ENCODE results near the gene HHAT.

HHAT gene

GRCh38 chr1:210596641-210597040 lies 267.9 kb downstream of the HHAT start:
- Histone ChIP-seq H3K27ac (ENCODE audit: low read depth, low read length) (peak overlapping the region; percentile 99), H3K36me3 (ENCODE audit: insufficient read depth, low read length) (no peaks in the 10 kb centered on the region), H3K27me3 (ENCODE audit: insufficient read depth, low read length) (no peaks in the 10 kb centered on the region), H2AFZ (ENCODE audit: low read length, unreplicated experiment) (no peak overlapping the region), H3K4me3 (ENCODE audit: low read depth, low read length) (no peak overlapping the region), H3K4me1 (ENCODE audit: control insufficient read depth, insufficient read depth, low read length, unreplicated experiment) (peaks cover 21% of the 10 kb centered on the region), H3K79me2 (ENCODE audit: control insufficient read depth, insufficient read depth, low read length, unreplicated experiment) (no peaks in the 10 kb centered on the region)

DNA sequence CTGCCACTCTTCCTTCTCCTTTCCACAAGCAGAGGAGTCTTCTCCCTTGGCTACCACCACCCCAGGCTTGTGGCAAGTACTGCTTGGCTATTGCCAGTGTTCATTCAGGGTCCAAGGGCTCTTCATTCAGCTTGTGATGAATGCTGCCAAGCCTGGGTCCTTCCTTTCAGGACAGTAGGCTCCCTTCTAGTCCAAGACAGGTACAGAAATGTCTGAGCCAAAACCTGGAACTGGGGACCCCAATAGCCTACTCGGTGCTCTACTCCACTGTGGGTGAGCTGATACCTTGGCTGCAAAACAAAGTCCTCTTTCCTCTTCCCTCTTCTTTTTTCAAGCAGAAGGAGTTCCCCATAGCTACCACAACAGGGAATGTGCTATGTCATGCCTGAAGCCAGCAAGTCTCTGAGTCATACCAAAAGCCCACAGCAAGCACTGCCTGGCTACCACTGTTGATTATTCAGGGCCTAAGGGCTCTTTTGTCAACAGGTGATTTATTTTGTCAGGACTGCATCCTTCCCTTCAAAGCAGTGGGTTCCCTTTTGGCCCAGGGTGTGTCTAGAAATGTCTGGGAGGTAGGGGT lies 268.9 kb downstream of the HHAT start:
- peak overlapping the region; percentile 33 for H2AFZ ChIP-seq (ENCODE audit: low read length, unreplicated experiment)
- H3K4me3 ChIP-seq (ENCODE audit: low read depth, low read length) = peak overlapping the region; percentile 56; the same call in 1 of the 2 replicates
- peak overlapping the region; percentile 99 for H3K27ac ChIP-seq (ENCODE audit: low read depth, low read length)

GRCh38 chr1:210598135-210598652 lies 269.5 kb downstream of the HHAT start:
- no peaks in the 10 kb centered on the region for H3K36me3 ChIP-seq (ENCODE audit: insufficient read depth, low read length)
- H3K4me1 ChIP-seq (ENCODE audit: control insufficient read depth, insufficient read depth, low read length, unreplicated experiment) = peaks cover 21% of the 10 kb centered on the region
- no peaks in the 10 kb centered on the region for H3K27me3 ChIP-seq (ENCODE audit: insufficient read depth, low read length)
- peak overlapping the region; percentile 56; the same call in 1 of the 2 replicates for H3K4me3 ChIP-seq (ENCODE audit: low read depth, low read length)
- peak overlapping the region; percentile 99 for H3K27ac ChIP-seq (ENCODE audit: low read depth, low read length)
- peak overlapping the region; percentile 33 for H2AFZ ChIP-seq (ENCODE audit: low read length, unreplicated experiment)
- no peaks in the 10 kb centered on the region for H3K79me2 ChIP-seq (ENCODE audit: control insufficient read depth, insufficient read depth, low read length, unreplicated experiment)

More for the DNA sequence above, 268.9 kb downstream of the HHAT start:
- no peaks in the 10 kb centered on the region for H3K79me2 ChIP-seq (ENCODE audit: control insufficient read depth, insufficient read depth, low read length, unreplicated experiment)
- H3K36me3 ChIP-seq (ENCODE audit: insufficient read depth, low read length) = no peaks in the 10 kb centered on the region
- H3K27me3 ChIP-seq (ENCODE audit: insufficient read depth, low read length) = no peaks in the 10 kb centered on the region
- peaks cover 21% of the 10 kb centered on the region for H3K4me1 ChIP-seq (ENCODE audit: control insufficient read depth, insufficient read depth, low read length, unreplicated experiment)

DNA sequence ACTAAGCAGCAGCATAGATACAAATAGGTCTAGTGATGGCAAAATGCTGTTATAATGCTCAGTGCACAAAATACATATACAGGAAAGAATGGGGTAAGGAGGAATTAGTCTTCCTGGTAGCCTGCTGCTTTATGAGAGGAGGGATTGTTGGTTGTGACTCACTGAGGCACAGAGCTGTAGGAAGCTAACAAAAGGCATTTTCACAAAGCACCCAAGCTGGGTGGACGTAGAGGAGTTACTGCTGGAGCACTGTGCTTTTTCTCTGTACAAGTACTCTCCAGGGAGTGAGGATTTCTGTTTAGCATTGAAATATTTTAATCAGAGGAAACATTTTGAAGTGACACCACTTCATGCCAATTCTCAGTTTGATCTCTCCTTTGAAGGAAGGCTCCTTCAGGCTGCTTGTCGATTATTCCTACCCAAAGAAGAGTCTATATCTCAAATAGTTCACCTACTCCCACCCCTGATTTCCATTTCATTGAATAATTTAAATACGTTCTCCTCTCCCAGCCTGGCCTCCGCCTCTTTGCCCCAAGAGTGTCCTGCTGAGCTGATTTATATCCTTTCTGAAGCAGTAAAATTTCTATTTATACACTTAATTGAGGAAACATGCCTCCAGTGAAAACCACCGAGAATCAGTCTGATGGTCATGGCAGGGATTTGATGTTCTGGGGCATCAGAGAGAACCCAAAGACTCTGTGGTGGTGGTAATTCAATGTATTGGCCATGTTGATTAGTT lies 271.9 kb downstream of the HHAT start:
- Histone ChIP-seq H3K4me3 (ENCODE audit: low read depth, low read length) (no peak overlapping the region), H2AFZ (ENCODE audit: low read length, unreplicated experiment) (no peak overlapping the region)

GRCh38 chr1:210603123-210603522 lies 274.4 kb downstream of the HHAT start:
- H3K79me2 ChIP-seq (ENCODE audit: control insufficient read depth, insufficient read depth, low read length, unreplicated experiment) = no peaks in the 10 kb centered on the region
- no peak overlapping the region for H3K27ac ChIP-seq (ENCODE audit: low read depth, low read length)
- H3K27me3 ChIP-seq (ENCODE audit: insufficient read depth, low read length) = no peaks in the 10 kb centered on the region
- no peaks in the 10 kb centered on the region for H3K36me3 ChIP-seq (ENCODE audit: insufficient read depth, low read length)
- H3K4me1 ChIP-seq (ENCODE audit: control insufficient read depth, insufficient read depth, low read length, unreplicated experiment) = peaks cover 8% of the 10 kb centered on the region
- no peak overlapping the region for H2AFZ ChIP-seq (ENCODE audit: low read length, unreplicated experiment)
- H3K4me3 ChIP-seq (ENCODE audit: low read depth, low read length) = no peak overlapping the region

More for the DNA sequence above, 271.9 kb downstream of the HHAT start:
- Histone ChIP-seq H3K27ac (ENCODE audit: low read depth, low read length) (no peak overlapping the region), H3K4me1 (ENCODE audit: control insufficient read depth, insufficient read depth, low read length, unreplicated experiment) (peaks cover 21% of the 10 kb centered on the region), H3K79me2 (ENCODE audit: control insufficient read depth, insufficient read depth, low read length, unreplicated experiment) (no peaks in the 10 kb centered on the region), H3K27me3 (ENCODE audit: insufficient read depth, low read length) (no peaks in the 10 kb centered on the region), H3K36me3 (ENCODE audit: insufficient read depth, low read length) (no peaks in the 10 kb centered on the region)

GRCh38 chr1:210605099-210605498 lies 276.4 kb downstream of the HHAT start:
- H3K79me2 ChIP-seq (ENCODE audit: control insufficient read depth, insufficient read depth, low read length, unreplicated experiment) = no peaks in the 10 kb centered on the region
- H3K36me3 ChIP-seq (ENCODE audit: insufficient read depth, low read length) = no peaks in the 10 kb centered on the region
- no peak overlapping the region for H3K27ac ChIP-seq (ENCODE audit: low read depth, low read length)
- no peak overlapping the region for H2AFZ ChIP-seq (ENCODE audit: low read length, unreplicated experiment)
- H3K27me3 ChIP-seq (ENCODE audit: insufficient read depth, low read length) = no peaks in the 10 kb centered on the region
- no peaks in the 10 kb centered on the region for H3K4me1 ChIP-seq (ENCODE audit: control insufficient read depth, insufficient read depth, low read length, unreplicated experiment)
- no peak overlapping the region for H3K4me3 ChIP-seq (ENCODE audit: low read depth, low read length)

DNA sequence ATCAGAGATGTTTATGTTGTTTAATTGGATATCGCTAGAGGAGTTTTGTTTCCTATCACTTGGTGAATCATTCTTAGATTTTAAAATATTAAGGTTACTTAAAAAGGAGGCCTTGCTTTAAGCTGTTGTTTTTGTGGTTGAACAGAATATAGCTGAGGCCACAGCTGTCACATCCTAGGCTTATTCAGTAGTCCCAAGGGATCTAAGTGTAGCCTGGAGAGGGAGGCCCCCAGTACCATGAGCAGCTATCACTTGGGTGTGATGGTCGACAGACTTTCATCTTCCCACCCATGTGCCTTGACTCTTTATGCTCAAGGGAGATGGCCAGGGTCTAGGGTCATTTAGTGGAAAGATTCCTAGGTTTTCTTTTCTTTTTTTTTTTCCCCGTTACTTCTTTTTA lies 278.7 kb downstream of the HHAT start:
- no peaks in the 10 kb centered on the region for H3K36me3 ChIP-seq (ENCODE audit: insufficient read depth, low read length)
- no peak overlapping the region for H3K27ac ChIP-seq (ENCODE audit: low read depth, low read length)
- no peaks in the 10 kb centered on the region for H3K27me3 ChIP-seq (ENCODE audit: insufficient read depth, low read length)
- no peaks in the 10 kb centered on the region for H3K79me2 ChIP-seq (ENCODE audit: control insufficient read depth, insufficient read depth, low read length, unreplicated experiment)
- H3K4me1 ChIP-seq (ENCODE audit: control insufficient read depth, insufficient read depth, low read length, unreplicated experiment) = no peaks in the 10 kb centered on the region
- H3K4me3 ChIP-seq (ENCODE audit: low read depth, low read length) = no peak overlapping the region
- H2AFZ ChIP-seq (ENCODE audit: low read length, unreplicated experiment) = no peak overlapping the region

DNA sequence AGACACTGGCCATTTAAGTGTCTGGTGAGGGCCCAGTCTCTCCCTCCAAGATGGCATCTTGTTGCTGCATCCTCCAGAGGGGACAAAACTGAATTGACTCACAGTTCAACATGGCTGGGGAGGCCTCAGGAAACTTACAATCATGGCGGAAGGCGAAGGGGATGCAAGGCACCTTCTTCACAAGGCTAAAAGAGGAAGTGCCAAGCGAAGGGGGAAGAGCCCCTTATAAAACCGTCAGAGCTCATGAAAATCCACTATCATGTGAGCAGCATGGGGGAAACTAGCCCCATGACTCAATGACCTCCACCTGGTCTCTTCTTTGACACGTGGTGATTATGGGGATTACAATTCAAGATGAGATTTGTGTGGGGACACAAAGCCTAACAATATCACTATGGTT lies 280.1 kb downstream of the HHAT start:
- H3K27ac ChIP-seq (ENCODE audit: low read depth, low read length) = no peak overlapping the region
- no peak overlapping the region for H2AFZ ChIP-seq (ENCODE audit: low read length, unreplicated experiment)
- no peaks in the 10 kb centered on the region for H3K27me3 ChIP-seq (ENCODE audit: insufficient read depth, low read length)
- no peak overlapping the region for H3K4me3 ChIP-seq (ENCODE audit: low read depth, low read length)
- H3K36me3 ChIP-seq (ENCODE audit: insufficient read depth, low read length) = no peaks in the 10 kb centered on the region
- no peaks in the 10 kb centered on the region for H3K79me2 ChIP-seq (ENCODE audit: control insufficient read depth, insufficient read depth, low read length, unreplicated experiment)
- no peaks in the 10 kb centered on the region for H3K4me1 ChIP-seq (ENCODE audit: control insufficient read depth, insufficient read depth, low read length, unreplicated experiment)

GRCh38 chr1:210616356-210616755 lies 287.7 kb downstream of the HHAT start:
- Histone ChIP-seq H3K27ac (ENCODE audit: low read depth, low read length) (no peak overlapping the region), H3K36me3 (ENCODE audit: insufficient read depth, low read length) (no peaks in the 10 kb centered on the region), H3K79me2 (ENCODE audit: control insufficient read depth, insufficient read depth, low read length, unreplicated experiment) (no peaks in the 10 kb centered on the region), H3K27me3 (ENCODE audit: insufficient read depth, low read length) (0 out of 2 replicates have a peak, but pooled peaks cover 9% of the 10 kb centered on the region), H2AFZ (ENCODE audit: low read length, unreplicated experiment) (no peak overlapping the region), H3K4me1 (ENCODE audit: control insufficient read depth, insufficient read depth, low read length, unreplicated experiment) (no peaks in the 10 kb centered on the region), H3K4me3 (ENCODE audit: low read depth, low read length) (no peak overlapping the region)

DNA sequence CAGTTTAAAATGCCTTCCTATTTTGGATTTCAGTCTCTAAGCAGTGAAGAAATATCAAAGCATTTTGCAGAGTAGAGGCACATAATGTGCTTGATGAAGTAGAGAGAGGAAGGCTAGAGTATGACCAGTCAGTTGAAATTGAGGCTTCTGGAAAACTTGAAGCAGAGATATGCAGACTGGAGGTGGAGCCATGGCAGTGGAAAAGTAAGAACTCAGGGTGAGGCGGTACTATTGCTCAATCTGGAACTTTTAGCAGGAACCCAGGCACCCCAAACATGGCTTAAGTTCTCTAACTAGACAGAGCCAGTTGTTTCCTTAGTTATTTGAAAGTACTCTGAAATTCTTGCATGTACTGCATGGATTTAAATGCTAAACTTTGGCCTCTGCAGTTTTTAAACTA lies 288.6 kb downstream of the HHAT start:
- 0 out of 2 replicates have a peak, but pooled peaks cover 9% of the 10 kb centered on the region for H3K27me3 ChIP-seq (ENCODE audit: insufficient read depth, low read length)
- no peak overlapping the region for H2AFZ ChIP-seq (ENCODE audit: low read length, unreplicated experiment)
- no peaks in the 10 kb centered on the region for H3K36me3 ChIP-seq (ENCODE audit: insufficient read depth, low read length)
- no peak overlapping the region for H3K27ac ChIP-seq (ENCODE audit: low read depth, low read length)
- no peaks in the 10 kb centered on the region for H3K4me1 ChIP-seq (ENCODE audit: control insufficient read depth, insufficient read depth, low read length, unreplicated experiment)
- no peaks in the 10 kb centered on the region for H3K79me2 ChIP-seq (ENCODE audit: control insufficient read depth, insufficient read depth, low read length, unreplicated experiment)
- no peak overlapping the region for H3K4me3 ChIP-seq (ENCODE audit: low read depth, low read length)

GRCh38 chr1:210618369-210618768 lies 289.7 kb downstream of the HHAT start:
- H3K27ac ChIP-seq (ENCODE audit: low read depth, low read length) = no peak overlapping the region
- H2AFZ ChIP-seq (ENCODE audit: low read length, unreplicated experiment) = no peak overlapping the region
- H3K4me3 ChIP-seq (ENCODE audit: low read depth, low read length) = no peak overlapping the region
- 0 out of 2 replicates have a peak, but pooled peaks cover 9% of the 10 kb centered on the region for H3K27me3 ChIP-seq (ENCODE audit: insufficient read depth, low read length)
- H3K36me3 ChIP-seq (ENCODE audit: insufficient read depth, low read length) = no peaks in the 10 kb centered on the region
- H3K4me1 ChIP-seq (ENCODE audit: control insufficient read depth, insufficient read depth, low read length, unreplicated experiment) = no peaks in the 10 kb centered on the region
- no peaks in the 10 kb centered on the region for H3K79me2 ChIP-seq (ENCODE audit: control insufficient read depth, insufficient read depth, low read length, unreplicated experiment)

Measured in ACC112 (cell line).